WTC11 (cell line): ENCODE measurements around the gene YIPF6.
"Not testable (repeated sequence)": the region's sequence is repeated elsewhere in the genome, so short reads cannot be mapped to it uniquely, and the experiment has no call there.

Experiments
- ARID4B ChIP-seq: sonication (generic); formaldehyde crosslinking; IDR thresholded peaks from 2 replicates; pipeline ENCODE4 v1.8.0; 2023; ENCODE audit warnings: missing genetic modification reagents, mild to moderate bottlenecking, borderline replicate concordance
- ATF2 ChIP-seq: sonication (generic); formaldehyde crosslinking; IDR thresholded peaks from 2 replicates; pipeline ENCODE4 v1.8.1; 2022; ENCODE audit warnings: low read depth, missing genetic modification reagents, borderline replicate concordance
- CREB1 ChIP-seq: sonication (generic); formaldehyde crosslinking; IDR thresholded peaks from 2 replicates; pipeline ENCODE4 v1.8.0; 2023; ENCODE audit warnings: mild to moderate bottlenecking, missing genetic modification reagents
- CTCF ChIP-seq: fragments of 200-600 bp; IDR thresholded peaks from 2 replicates; pipeline ENCODE4 v1.8.0; 2022; ENCODE audit warnings: antibody characterized with exemption
- ESRRA ChIP-seq: sonication (generic); formaldehyde crosslinking; IDR thresholded peaks from 2 replicates; pipeline ENCODE4 v1.8.1; 2022; ENCODE audit warnings: mild to moderate bottlenecking, missing genetic modification reagents, borderline replicate concordance
- FOXP4 ChIP-seq: sonication (generic); formaldehyde crosslinking; IDR thresholded peaks from 2 replicates; pipeline ENCODE4 v1.8.0; 2022; ENCODE audit warnings: mild to moderate bottlenecking, missing genetic modification reagents
- JUN ChIP-seq: sonication (generic); formaldehyde crosslinking; IDR thresholded peaks from 2 replicates; pipeline ENCODE4 v1.8.0; 2023; ENCODE audit warnings: mild to moderate bottlenecking, missing genetic modification reagents
- TEAD4 ChIP-seq: sonication (generic); formaldehyde crosslinking; IDR thresholded peaks from 2 replicates; pipeline ENCODE4 v1.8.0; 2022; ENCODE audit warnings: mild to moderate bottlenecking, missing genetic modification reagents
- ZNF512 ChIP-seq: sonication (generic); formaldehyde crosslinking; IDR thresholded peaks from 2 replicates; pipeline ENCODE4 v1.8.1; 2022; ENCODE audit warnings: missing genetic modification reagents, borderline replicate concordance

- TF ChIP-seq ATF2 (CRISPR knock-in tag); ZNF512; CTCF; CREB1; JUN (CRISPR knock-in tag); TEAD4 (CRISPR knock-in tag); ARID4B (CRISPR knock-in tag); ESRRA (CRISPR knock-in tag); FOXP4 (CRISPR knock-in tag): not testable (repeated sequence)
These were observed 12.7 kb upstream of the YIPF6 start for GRCh38 chrX:68486198-68486597.
